Activated naive CD4-positive, alpha-beta T cell (primary cell): ENCODE results near the gene OCRL.
A peak's percentile ranks its signal among the peaks of the same experiment; 100 is the strongest.

Source experiments
- DNase-seq, 4 experiments: peaks; one replicate each; lab custom pipeline; 2025; lab: John Stamatoyannopoulos, UW

Gene OCRL

GRCh38 chrX:129585167-129585566, 45.1 kb downstream of the OCRL start:
- no peak for DNase-seq

- no peak for DNase-seq
Measured at GRCh38 chrX:129585691-129586090, 45.6 kb downstream of the OCRL start.

GRCh38 chrX:129586446-129586845, 46.4 kb downstream of the OCRL start:
- DNase-seq = no peak

GRCh38 chrX:129590596-129590995, 50.5 kb downstream of the OCRL start:
- DNase-seq = no peak

- no peak for DNase-seq
Measured at GRCh38 chrX:129593137-129593536, 53.1 kb downstream of the OCRL start.

GRCh38 chrX:129594781-129595180, 54.7 kb downstream of the OCRL start:
- DNase-seq = no peak

- no peak for DNase-seq
Measured at GRCh38 chrX:129596077-129596476, 56.0 kb downstream of the OCRL start.

- no peak for DNase-seq
Measured at GRCh38 chrX:129597905-129598304, 57.8 kb downstream of the OCRL start.

- no peak for DNase-seq
Measured at GRCh38 chrX:129599499-129599898, 59.4 kb downstream of the OCRL start.

GRCh38 chrX:129599996-129600395, 59.9 kb downstream of the OCRL start:
- no peak for DNase-seq

GRCh38 chrX:129600981-129601424, 60.9 kb downstream of the OCRL start:
- DNase-seq = no peak

- DNase-seq = peak in 3 of 4 experiments; percentile 2 to 48 (median 20)
Measured at GRCh38 chrX:129606918-129607317, 66.9 kb downstream of the OCRL start.

- no peak for DNase-seq
Measured at GRCh38 chrX:129608496-129608895, 68.4 kb downstream of the OCRL start.

- DNase-seq = no peak
Measured at GRCh38 chrX:129609395-129609794, 69.3 kb downstream of the OCRL start.

GRCh38 chrX:129612396-129612795, 72.3 kb downstream of the OCRL start:
- DNase-seq = no peak

- DNase-seq = no peak
Measured at GRCh38 chrX:129613596-129613995, 73.5 kb downstream of the OCRL start.

GRCh38 chrX:129614481-129615255, 74.6 kb downstream of the OCRL start:
- no peak for DNase-seq

GRCh38 chrX:129617420-129617819, 77.4 kb downstream of the OCRL start:
- no peak for DNase-seq

- DNase-seq = no peak
Measured at GRCh38 chrX:129618997-129619396, 78.9 kb downstream of the OCRL start.

- no peak for DNase-seq
Measured at GRCh38 chrX:129622757-129623301, 82.8 kb downstream of the OCRL start.

- no peak for DNase-seq
Measured at GRCh38 chrX:129626026-129626425, 86.0 kb downstream of the OCRL start.

GRCh38 chrX:129629837-129630236, 89.8 kb downstream of the OCRL start:
- no peak for DNase-seq

- DNase-seq = no peak
Measured at GRCh38 chrX:129631849-129632248, 91.8 kb downstream of the OCRL start.

- DNase-seq = no peak
Measured at GRCh38 chrX:129632443-129632842, 92.4 kb downstream of the OCRL start.
